Measurements from ENCODE around the gene IRF2BP1. TPM values are rescaled to one million over a fixed set of nuclear protein-coding genes. Genes with fewer than 3 reads are reported as not detected.
A peak's percentile ranks its signal among the peaks of the same experiment; 100 is the strongest.

Gene IRF2BP1
- total and polyA plus RNA-seq, 11 donors = 13.6 to 40.0 (median 19.2) TPM

GRCh38 chr19:45886427-45887199, 672 bp upstream of the IRF2BP1 start:
- TF ChIP-seq POLR2A (IDR thresholded peaks at IDR 0.05) (peak; percentile 10 to 73), CTCF (IDR thresholded peaks at IDR 0.05) (no peak)
- Histone ChIP-seq H3K4me1 (peaks cover 11 to 50% (median 33%) of the 10 kb centered on the region in 12 donors), H3K27me3 (no peaks in the 10 kb centered on the region), H3K9me3 (no peaks in the 10 kb centered on the region), H3K27ac (peak overlapping the region; percentile 75 to 95 (median 92)), H3K4me3 (peak overlapping the region; percentile 52 to 93 (median 80)), H3K36me3 (peaks cover 0 to 19% (median 10%) of the 10 kb centered on the region in 9 donors)
- WGBS, 4 donors = 0 to 1% (median 1%) methylated on average over 24 to 32 of the region's 32 CpGs
- DNase-seq = peak; percentile 92 to 94 (median 94)
- intact Hi-C loops (cut with DNase I) = loop anchor here in 3 of 10 donors (1.0 to 2.0 kb wide), 2 partner anchors 16 to 23 kb away; partner anchors contain the start of genes SYMPK (in 3 of the 3) and MYPOP (in 2 of the 3)
- peak; percentile 89 to 97 (median 94) for ATAC-seq

- Histone ChIP-seq H3K27me3 (no peaks in the 10 kb centered on the region), H3K4me3 (peak overlapping the region; percentile 52 to 93 (median 80)), H3K4me1 (peaks cover 11 to 50% (median 33%) of the 10 kb centered on the region in 12 donors), H3K36me3 (peaks cover 0 to 13% (median 6%) of the 10 kb centered on the region in 9 donors), H3K27ac (peak overlapping the region in 11 of 12 donors; percentile 89 to 95 (median 93)), H3K9me3 (no peaks in the 10 kb centered on the region)
- ATAC-seq (peak in 1 of 4 donors; percentile 4), DNase-seq (peak in 3 of 5 donors; percentile 22 to 36 (median 34))
- intact Hi-C loops (cut with DNase I) = loop anchor here in 3 of 10 donors (5.0 kb wide), 1 partner anchor 68 kb away; the partner anchor contains the start of gene RSPH6A (in 3 of the 3)
- TF ChIP-seq CTCF (IDR thresholded peaks at IDR 0.05) (no peak), POLR2A (IDR thresholded peaks at IDR 0.05) (no peak)
- WGBS, 4 donors = 58 to 61% (median 59%) methylated on average over 45 to 72 of the region's 72 CpGs
Observed at GRCh38 chr19:45884682-45885555, 1.0 kb downstream of the IRF2BP1 start.

- ATAC-seq = no peak
- peaks cover 0 to 13% (median 5%) of the 10 kb centered on the region in 9 donors for H3K36me3 ChIP-seq
- intact Hi-C loops (cut with DNase I) = loop anchor here in 5 of 10 donors (1.0 to 5.0 kb wide), 2 partner anchors 20 to 67 kb away; partner anchors contain the start of genes RSPH6A (in 3 of the 5) and FOXA3 (in 2 of the 5)
- H3K4me3 ChIP-seq = peak overlapping the region in 4 of 12 donors; percentile 9 to 73 (median 10)
- 90 to 94% (median 92%) methylated on average over 33 to 57 of the region's 57 CpGs for WGBS, 4 donors
- peaks cover 11 to 50% (median 33%) of the 10 kb centered on the region in 12 donors for H3K4me1 ChIP-seq
- TF ChIP-seq POLR2A (IDR thresholded peaks at IDR 0.05) = no peak
- H3K9me3 ChIP-seq = no peaks in the 10 kb centered on the region
- H3K27me3 ChIP-seq = no peaks in the 10 kb centered on the region
- DNase-seq = peak in 2 of 5 donors; percentile 36 to 38
- no peak overlapping the region for H3K27ac ChIP-seq
Observed at GRCh38 chr19:45883881-45884681, 1.9 kb downstream of the IRF2BP1 start.

GRCh38 chr19:45883586-45883880, 2.4 kb downstream of the IRF2BP1 start:
- peaks cover 11 to 50% (median 33%) of the 10 kb centered on the region in 12 donors for H3K4me1 ChIP-seq
- H3K27me3 ChIP-seq = no peaks in the 10 kb centered on the region
- no peak overlapping the region for H3K27ac ChIP-seq
- TF ChIP-seq POLR2A (IDR thresholded peaks at IDR 0.05) (no peak), CTCF (IDR thresholded peaks at IDR 0.05) (peak in 2 of 12 donors; percentile 43 to 45)
- WGBS, 4 donors = 32 to 39% (median 37%) methylated on average over 5 of the region's 5 CpGs
- peaks cover 0 to 13% (median 5%) of the 10 kb centered on the region in 9 donors for H3K36me3 ChIP-seq
- H3K4me3 ChIP-seq = peak overlapping the region in 3 of 12 donors; percentile 7 to 10 (median 9)
- intact Hi-C loops (cut with DNase I) = loop anchor here in 5 of 10 donors (1.0 to 5.0 kb wide), 2 partner anchors 19 to 66 kb away; partner anchors contain the start of genes RSPH6A (in 3 of the 5) and FOXA3 (in 2 of the 5)
- H3K9me3 ChIP-seq = no peaks in the 10 kb centered on the region
- DNase-seq = no peak
- ATAC-seq = no peak
